ENCODE results near the gene WDR88.
"Not testable (repeated sequence)": the region's sequence is repeated elsewhere in the genome, so short reads cannot be mapped to it uniquely, and the experiment has no call there.

WDR88 gene

GRCh38 chr19:33158365-33158764 is 26.5 kb downstream of the WDR88 start:
- Histone ChIP-seq H3K36me3 (no peaks in the 10 kb centered on the region), H3K9me3 (ENCODE audit: severe bottlenecking) (no peaks in the 10 kb centered on the region), H3K4me3 (ENCODE audit: low read depth, low read length) (no peak overlapping the region), H3K27me3 (ENCODE audit: insufficient read depth, low read depth, severe bottlenecking) (no peaks in the 10 kb centered on the region), H3K27ac (no peak overlapping the region)
- no peak for TF ChIP-seq CTCF (IDR thresholded peaks at IDR 0.05; ENCODE audit: low read depth, low read length)
- DNase-seq = no peak

GRCh38 chr19:33159149-33159548 is 27.2 kb downstream of the WDR88 start:
- Histone ChIP-seq H3K4me3 (ENCODE audit: low read depth, low read length) (no peak overlapping the region), H3K9me3 (ENCODE audit: severe bottlenecking) (no peaks in the 10 kb centered on the region), H3K36me3 (no peaks in the 10 kb centered on the region), H3K27me3 (ENCODE audit: insufficient read depth, low read depth, severe bottlenecking) (no peaks in the 10 kb centered on the region), H3K27ac (no peak overlapping the region)
- TF ChIP-seq CTCF (IDR thresholded peaks at IDR 0.05; ENCODE audit: low read depth, low read length) = no peak
- no peak for DNase-seq

GRCh38 chr19:33159893-33160292 is 28.0 kb downstream of the WDR88 start:
- no peak overlapping the region for H3K27ac ChIP-seq
- no peaks in the 10 kb centered on the region for H3K9me3 ChIP-seq (ENCODE audit: severe bottlenecking)
- TF ChIP-seq CTCF (IDR thresholded peaks at IDR 0.05; ENCODE audit: low read depth, low read length) = no peak
- H3K36me3 ChIP-seq = no peaks in the 10 kb centered on the region
- H3K4me3 ChIP-seq (ENCODE audit: low read depth, low read length) = no peak overlapping the region
- H3K27me3 ChIP-seq (ENCODE audit: insufficient read depth, low read depth, severe bottlenecking) = no peaks in the 10 kb centered on the region
- no peak for DNase-seq

GRCh38 chr19:33161201-33161600 is 29.3 kb downstream of the WDR88 start:
- Histone ChIP-seq H3K27me3 (ENCODE audit: insufficient read depth, low read depth, severe bottlenecking) (no peaks in the 10 kb centered on the region), H3K36me3 (no peaks in the 10 kb centered on the region), H3K4me3 (ENCODE audit: low read depth, low read length) (no peak overlapping the region), H3K27ac (no peak overlapping the region), H3K9me3 (ENCODE audit: severe bottlenecking) (no peaks in the 10 kb centered on the region)
- no peak for TF ChIP-seq CTCF (IDR thresholded peaks at IDR 0.05; ENCODE audit: low read depth, low read length)
- no peak for DNase-seq

GRCh38 chr19:33163481-33163880 is 31.6 kb downstream of the WDR88 start:
- Histone ChIP-seq H3K9me3 (ENCODE audit: severe bottlenecking) (peaks cover 2% of the 10 kb centered on the region), H3K27ac (no peak overlapping the region), H3K27me3 (ENCODE audit: insufficient read depth, low read depth, severe bottlenecking) (no peaks in the 10 kb centered on the region), H3K4me3 (ENCODE audit: low read depth, low read length) (no peak overlapping the region), H3K36me3 (no peaks in the 10 kb centered on the region)
- no peak for TF ChIP-seq CTCF (IDR thresholded peaks at IDR 0.05; ENCODE audit: low read depth, low read length)
- no peak for DNase-seq

GRCh38 chr19:33166037-33166436 is 34.1 kb downstream of the WDR88 start:
- H3K9me3 ChIP-seq (ENCODE audit: severe bottlenecking); DNase-seq; H3K27ac ChIP-seq; H3K27me3 ChIP-seq (ENCODE audit: insufficient read depth, low read depth, severe bottlenecking); H3K36me3 ChIP-seq; H3K4me3 ChIP-seq (ENCODE audit: low read depth, low read length): not testable (repeated sequence)
